ENCODE results near the gene AMPD3.

AMPD3 gene

DNA sequence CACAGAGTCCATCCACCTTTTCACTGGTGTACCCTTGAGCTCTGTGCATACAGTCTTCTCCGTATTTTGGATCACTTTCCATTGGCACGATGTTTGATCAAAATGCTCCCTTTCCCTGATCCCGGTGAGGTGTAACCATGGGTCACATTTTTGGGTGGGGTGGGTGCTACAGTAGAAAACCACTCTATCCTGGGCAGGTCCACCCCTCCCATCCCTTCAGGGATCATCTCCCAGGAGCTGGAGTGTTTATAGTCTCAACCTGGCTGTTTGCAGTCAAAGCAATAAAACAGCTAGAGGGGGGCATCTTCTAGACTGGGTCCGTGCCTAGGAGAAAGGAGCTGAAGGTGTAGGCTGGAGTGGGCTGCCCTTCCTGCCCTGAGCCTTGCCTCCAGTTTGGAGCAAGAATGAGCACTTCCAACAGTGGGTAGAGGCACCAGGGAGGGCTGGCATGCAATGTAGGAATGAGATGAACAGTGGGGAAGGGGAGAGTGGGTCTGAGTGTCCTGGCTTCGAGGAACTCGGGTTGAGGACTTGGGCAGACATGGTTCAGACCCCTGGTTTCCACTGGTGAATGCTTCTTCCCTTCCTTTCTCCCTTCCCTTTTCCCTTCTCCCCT is 47.1 kb downstream of the AMPD3 start:
- no peak overlapping the region for H3K4me3 ChIP-seq (ENCODE audit: insufficient read depth, low read depth, low read length, poor library complexity, severe bottlenecking)
- H3K27me3 ChIP-seq (replicated peaks; ENCODE audit: control insufficient read depth, insufficient read depth, low read length, poor library complexity, severe bottlenecking) = no peaks in the 10 kb centered on the region
- no peaks in the 10 kb centered on the region for H3K9me3 ChIP-seq (ENCODE audit: control insufficient read depth, low read length)
- H3K27ac ChIP-seq (ENCODE audit: insufficient read depth, low read length, poor library complexity, severe bottlenecking) = no peak overlapping the region
- no peaks in the 10 kb centered on the region for H3K4me1 ChIP-seq (ENCODE audit: control insufficient read depth, insufficient read depth, low read length, poor library complexity, severe bottlenecking)
- H3K36me3 ChIP-seq (ENCODE audit: control insufficient read depth, insufficient read depth, low read length) = peaks cover 89% of the 10 kb centered on the region
- no peak for DNase-seq

GRCh38 chr11:10502770-10503169 is 47.7 kb downstream of the AMPD3 start:
- H3K27ac ChIP-seq (ENCODE audit: insufficient read depth, low read length, poor library complexity, severe bottlenecking) = no peak overlapping the region
- no peaks in the 10 kb centered on the region for H3K4me1 ChIP-seq (ENCODE audit: control insufficient read depth, insufficient read depth, low read length, poor library complexity, severe bottlenecking)
- no peaks in the 10 kb centered on the region for H3K27me3 ChIP-seq (replicated peaks; ENCODE audit: control insufficient read depth, insufficient read depth, low read length, poor library complexity, severe bottlenecking)
- H3K9me3 ChIP-seq (ENCODE audit: control insufficient read depth, low read length) = no peaks in the 10 kb centered on the region
- peaks cover 83% of the 10 kb centered on the region for H3K36me3 ChIP-seq (ENCODE audit: control insufficient read depth, insufficient read depth, low read length)
- H3K4me3 ChIP-seq (ENCODE audit: insufficient read depth, low read depth, low read length, poor library complexity, severe bottlenecking) = no peak overlapping the region
- no peak for DNase-seq

DNA sequence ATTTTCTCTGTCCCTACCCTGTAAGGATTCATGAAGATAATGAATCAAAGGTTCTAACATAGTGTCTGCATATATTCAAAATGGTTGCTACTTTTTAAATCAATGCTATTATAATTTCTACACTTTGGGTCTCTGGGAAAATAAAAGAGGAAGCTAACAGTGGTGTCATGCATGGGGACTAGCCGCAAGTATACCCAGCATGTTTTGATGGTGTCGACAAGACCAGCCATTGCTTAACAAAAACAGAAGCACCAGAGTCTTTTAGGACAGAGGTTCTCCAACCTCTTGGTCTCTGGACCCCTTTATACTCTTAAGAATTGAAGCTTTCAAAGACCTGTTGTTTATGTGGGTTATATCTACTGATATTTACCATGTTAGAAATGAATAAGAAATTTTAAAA is 48.2 kb downstream of the AMPD3 start:
- H3K9me3 ChIP-seq (ENCODE audit: control insufficient read depth, low read length) = no peaks in the 10 kb centered on the region
- H3K36me3 ChIP-seq (ENCODE audit: control insufficient read depth, insufficient read depth, low read length) = peaks cover 79% of the 10 kb centered on the region
- H3K27ac ChIP-seq (ENCODE audit: insufficient read depth, low read length, poor library complexity, severe bottlenecking) = no peak overlapping the region
- no peak for DNase-seq
- H3K4me1 ChIP-seq (ENCODE audit: control insufficient read depth, insufficient read depth, low read length, poor library complexity, severe bottlenecking) = no peaks in the 10 kb centered on the region
- no peak overlapping the region for H3K4me3 ChIP-seq (ENCODE audit: insufficient read depth, low read depth, low read length, poor library complexity, severe bottlenecking)
- no peaks in the 10 kb centered on the region for H3K27me3 ChIP-seq (replicated peaks; ENCODE audit: control insufficient read depth, insufficient read depth, low read length, poor library complexity, severe bottlenecking)

DNA sequence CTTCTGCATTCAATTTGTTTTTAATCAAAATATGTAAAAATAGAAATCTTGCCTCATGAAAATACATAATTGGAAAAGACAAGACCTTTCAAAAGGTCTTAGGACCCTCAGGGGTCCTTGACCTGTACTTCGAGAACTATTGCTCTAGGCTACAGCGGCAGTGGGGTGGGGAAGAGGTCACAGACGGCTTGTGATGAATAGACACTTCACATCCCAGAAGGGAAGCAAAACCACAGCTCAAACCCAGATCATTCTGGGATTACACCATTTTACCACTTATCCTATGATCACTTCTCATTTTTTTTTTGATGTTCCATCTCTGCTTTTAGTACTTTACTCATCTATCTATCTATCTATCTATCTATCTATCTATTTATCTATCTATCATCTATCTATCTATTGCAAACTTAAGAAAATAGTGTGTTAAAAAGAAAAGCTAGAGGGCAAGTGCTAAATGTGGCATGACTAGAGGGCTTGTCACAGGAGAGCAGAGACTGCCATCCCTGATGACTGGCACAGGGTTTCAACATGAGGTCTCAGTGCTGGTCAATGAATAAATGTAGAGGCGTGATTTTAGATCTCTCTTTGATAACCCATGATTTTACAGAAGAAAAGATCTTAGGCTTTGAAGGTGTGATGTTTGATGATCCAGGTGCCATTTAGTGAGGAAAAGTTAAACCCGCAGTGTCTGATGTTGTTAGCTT is 48.9 kb downstream of the AMPD3 start:
- no peaks in the 10 kb centered on the region for H3K9me3 ChIP-seq (ENCODE audit: control insufficient read depth, low read length)
- H3K4me3 ChIP-seq (ENCODE audit: insufficient read depth, low read depth, low read length, poor library complexity, severe bottlenecking) = no peak overlapping the region
- no peak overlapping the region for H3K27ac ChIP-seq (ENCODE audit: insufficient read depth, low read length, poor library complexity, severe bottlenecking)
- no peaks in the 10 kb centered on the region for H3K4me1 ChIP-seq (ENCODE audit: control insufficient read depth, insufficient read depth, low read length, poor library complexity, severe bottlenecking)
- H3K36me3 ChIP-seq (ENCODE audit: control insufficient read depth, insufficient read depth, low read length) = peaks cover 74% of the 10 kb centered on the region
- DNase-seq = no peak
- no peaks in the 10 kb centered on the region for H3K27me3 ChIP-seq (replicated peaks; ENCODE audit: control insufficient read depth, insufficient read depth, low read length, poor library complexity, severe bottlenecking)

DNA sequence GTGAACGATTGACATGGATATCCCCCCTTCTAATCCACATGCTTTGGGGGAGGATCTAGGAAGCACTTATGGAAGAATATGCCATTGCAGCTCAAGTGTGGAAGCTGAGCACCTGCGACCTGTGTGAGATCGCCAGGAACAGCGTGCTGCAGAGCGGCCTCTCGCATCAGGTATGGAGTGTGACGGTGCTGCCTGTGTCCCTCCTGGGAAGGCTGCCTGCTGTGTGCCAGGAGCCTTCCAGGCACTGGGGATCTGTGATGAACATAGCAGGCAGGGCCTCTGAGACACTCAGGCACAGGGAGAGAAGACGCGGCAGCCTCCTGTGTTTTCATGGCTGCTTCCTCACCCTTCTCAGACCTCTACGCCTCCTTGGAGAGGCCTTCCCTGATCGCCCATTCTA is 49.4 kb downstream of the AMPD3 start:
- Histone ChIP-seq H3K36me3 (ENCODE audit: control insufficient read depth, insufficient read depth, low read length) (peaks cover 72% of the 10 kb centered on the region), H3K27ac (ENCODE audit: insufficient read depth, low read length, poor library complexity, severe bottlenecking) (no peak overlapping the region), H3K4me1 (ENCODE audit: control insufficient read depth, insufficient read depth, low read length, poor library complexity, severe bottlenecking) (no peaks in the 10 kb centered on the region), H3K27me3 (replicated peaks; ENCODE audit: control insufficient read depth, insufficient read depth, low read length, poor library complexity, severe bottlenecking) (no peaks in the 10 kb centered on the region), H3K9me3 (ENCODE audit: control insufficient read depth, low read length) (no peaks in the 10 kb centered on the region), H3K4me3 (ENCODE audit: insufficient read depth, low read depth, low read length, poor library complexity, severe bottlenecking) (no peak overlapping the region)
- DNase-seq = no peak

DNA sequence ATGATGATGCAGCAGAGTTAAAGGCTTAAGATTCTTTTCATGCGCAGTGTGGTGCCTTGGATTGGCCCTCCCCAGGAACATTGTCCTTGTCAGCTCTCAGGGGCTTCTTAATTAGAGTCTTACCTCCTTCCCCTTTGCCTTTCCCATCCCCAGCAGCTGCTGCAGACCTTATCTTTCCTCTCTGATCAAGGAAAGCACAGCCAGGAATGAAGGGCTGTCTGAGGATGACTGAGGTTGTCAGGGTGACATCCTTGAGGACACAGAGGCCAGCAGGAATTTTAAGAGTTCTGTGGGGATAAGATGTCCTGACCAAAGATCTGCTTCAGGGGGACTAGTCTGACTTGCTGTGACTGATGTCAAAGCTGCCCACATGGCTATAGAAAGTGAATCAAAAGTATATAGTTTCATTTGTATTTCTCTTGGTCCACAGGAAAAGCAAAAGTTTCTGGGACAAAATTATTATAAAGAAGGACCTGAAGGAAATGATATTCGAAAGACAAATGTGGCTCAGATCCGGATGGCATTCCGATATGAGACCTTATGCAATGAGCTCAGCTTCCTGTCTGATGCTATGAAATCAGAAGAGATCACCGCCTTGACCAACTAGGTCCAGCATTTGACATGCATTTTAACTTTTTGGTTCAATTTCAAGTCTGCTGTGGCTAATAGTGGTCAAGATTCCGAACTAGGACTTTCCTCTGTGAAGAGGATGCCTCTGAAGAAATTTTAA is 50.4 kb downstream of the AMPD3 start:
- H3K36me3 ChIP-seq (ENCODE audit: control insufficient read depth, insufficient read depth, low read length) = peaks cover 62% of the 10 kb centered on the region
- H3K4me1 ChIP-seq (ENCODE audit: control insufficient read depth, insufficient read depth, low read length, poor library complexity, severe bottlenecking) = no peaks in the 10 kb centered on the region
- no peaks in the 10 kb centered on the region for H3K9me3 ChIP-seq (ENCODE audit: control insufficient read depth, low read length)
- no peaks in the 10 kb centered on the region for H3K27me3 ChIP-seq (replicated peaks; ENCODE audit: control insufficient read depth, insufficient read depth, low read length, poor library complexity, severe bottlenecking)
- no peak overlapping the region for H3K27ac ChIP-seq (ENCODE audit: insufficient read depth, low read length, poor library complexity, severe bottlenecking)
- H3K4me3 ChIP-seq (ENCODE audit: insufficient read depth, low read depth, low read length, poor library complexity, severe bottlenecking) = no peak overlapping the region
- no peak for DNase-seq

DNA sequence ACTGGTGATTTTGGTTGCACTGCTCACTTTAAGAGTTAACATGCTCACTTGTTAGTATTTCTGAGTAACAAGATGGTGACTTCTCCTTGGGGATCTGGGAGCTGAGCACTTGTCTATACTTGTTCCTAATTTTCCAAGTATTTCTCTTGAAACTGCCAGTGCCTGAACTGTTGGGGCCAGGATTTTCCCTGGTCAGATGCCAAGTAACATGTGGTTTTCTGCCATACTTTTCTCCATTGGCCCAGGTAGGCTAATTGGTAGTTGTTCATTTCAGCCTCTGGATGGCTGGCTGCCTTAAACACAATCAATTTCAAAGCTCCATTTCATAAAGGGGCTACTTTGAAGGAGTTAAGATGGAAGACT is 50.9 kb downstream of the AMPD3 start:
- peaks cover 57% of the 10 kb centered on the region for H3K36me3 ChIP-seq (ENCODE audit: control insufficient read depth, insufficient read depth, low read length)
- H3K27ac ChIP-seq (ENCODE audit: insufficient read depth, low read length, poor library complexity, severe bottlenecking) = no peak overlapping the region
- DNase-seq = no peak
- H3K27me3 ChIP-seq (replicated peaks; ENCODE audit: control insufficient read depth, insufficient read depth, low read length, poor library complexity, severe bottlenecking) = no peaks in the 10 kb centered on the region
- H3K4me3 ChIP-seq (ENCODE audit: insufficient read depth, low read depth, low read length, poor library complexity, severe bottlenecking) = no peak overlapping the region
- no peaks in the 10 kb centered on the region for H3K9me3 ChIP-seq (ENCODE audit: control insufficient read depth, low read length)
- H3K4me1 ChIP-seq (ENCODE audit: control insufficient read depth, insufficient read depth, low read length, poor library complexity, severe bottlenecking) = no peaks in the 10 kb centered on the region

DNA sequence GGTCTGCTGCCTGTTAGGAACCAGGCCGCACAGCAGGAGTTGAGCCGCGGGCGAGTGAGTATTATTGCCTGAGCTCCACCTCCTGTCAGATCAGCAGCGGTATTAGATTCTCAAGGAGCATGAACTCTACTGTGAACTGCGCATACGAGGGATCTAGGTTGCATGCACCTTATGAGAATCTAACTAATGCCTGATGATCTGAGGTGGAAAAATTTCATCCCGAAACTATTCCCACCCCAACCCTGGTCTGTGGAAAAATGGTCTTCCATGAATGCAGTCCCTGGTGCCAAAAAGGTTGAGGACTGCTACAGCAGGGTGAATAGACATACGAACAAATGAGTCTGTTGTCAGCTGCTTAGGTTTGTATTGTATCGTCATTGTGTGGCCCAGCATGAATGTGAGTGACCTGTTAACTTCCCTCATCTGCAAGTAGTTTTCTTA is 56.1 kb downstream of the AMPD3 start:
- H3K9me3 ChIP-seq (ENCODE audit: control insufficient read depth, low read length) = no peaks in the 10 kb centered on the region
- DNase-seq = no peak
- peaks cover 16% of the 10 kb centered on the region for H3K36me3 ChIP-seq (ENCODE audit: control insufficient read depth, insufficient read depth, low read length)
- no peak overlapping the region for H3K27ac ChIP-seq (ENCODE audit: insufficient read depth, low read length, poor library complexity, severe bottlenecking)
- H3K4me1 ChIP-seq (ENCODE audit: control insufficient read depth, insufficient read depth, low read length, poor library complexity, severe bottlenecking) = no peaks in the 10 kb centered on the region
- no peak overlapping the region for H3K4me3 ChIP-seq (ENCODE audit: insufficient read depth, low read depth, low read length, poor library complexity, severe bottlenecking)
- H3K27me3 ChIP-seq (replicated peaks; ENCODE audit: control insufficient read depth, insufficient read depth, low read length, poor library complexity, severe bottlenecking) = no peaks in the 10 kb centered on the region

DNA sequence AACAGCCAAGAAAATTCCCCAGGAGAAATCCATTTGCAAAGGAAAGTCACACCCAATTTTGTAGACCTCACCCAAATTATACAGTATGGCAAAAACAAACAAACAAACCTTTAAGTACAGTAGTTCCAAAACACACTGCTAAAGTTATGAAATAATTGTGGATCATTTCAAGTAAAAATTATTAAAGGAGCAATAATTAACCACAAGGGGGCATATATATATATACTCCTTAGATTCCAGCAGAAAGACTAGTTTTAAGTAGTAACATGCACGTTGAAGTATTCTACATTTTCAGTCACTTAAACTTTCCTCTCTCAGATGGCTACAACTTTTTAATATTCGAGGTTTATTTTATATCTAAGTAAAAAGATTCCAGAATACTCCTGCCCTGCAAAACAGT is 59.1 kb downstream of the AMPD3 start:
- no peak for DNase-seq
- Histone ChIP-seq H3K27ac (ENCODE audit: insufficient read depth, low read length, poor library complexity, severe bottlenecking) (no peak overlapping the region), H3K4me3 (ENCODE audit: insufficient read depth, low read depth, low read length, poor library complexity, severe bottlenecking) (no peak overlapping the region), H3K4me1 (ENCODE audit: control insufficient read depth, insufficient read depth, low read length, poor library complexity, severe bottlenecking) (no peaks in the 10 kb centered on the region), H3K27me3 (replicated peaks; ENCODE audit: control insufficient read depth, insufficient read depth, low read length, poor library complexity, severe bottlenecking) (no peaks in the 10 kb centered on the region), H3K9me3 (ENCODE audit: control insufficient read depth, low read length) (no peaks in the 10 kb centered on the region), H3K36me3 (ENCODE audit: control insufficient read depth, insufficient read depth, low read length) (peaks cover 9% of the 10 kb centered on the region)

GRCh38 chr11:10514709-10515108 is 59.6 kb downstream of the AMPD3 start:
- Histone ChIP-seq H3K27ac (ENCODE audit: insufficient read depth, low read length, poor library complexity, severe bottlenecking) (no peak overlapping the region), H3K36me3 (ENCODE audit: control insufficient read depth, insufficient read depth, low read length) (peaks cover 9% of the 10 kb centered on the region), H3K27me3 (replicated peaks; ENCODE audit: control insufficient read depth, insufficient read depth, low read length, poor library complexity, severe bottlenecking) (no peaks in the 10 kb centered on the region), H3K4me1 (ENCODE audit: control insufficient read depth, insufficient read depth, low read length, poor library complexity, severe bottlenecking) (no peaks in the 10 kb centered on the region), H3K4me3 (ENCODE audit: insufficient read depth, low read depth, low read length, poor library complexity, severe bottlenecking) (no peak overlapping the region), H3K9me3 (ENCODE audit: control insufficient read depth, low read length) (no peaks in the 10 kb centered on the region)
- DNase-seq = no peak

Data from effector memory CD4-positive, alpha-beta T cell (primary cell).